CD4-positive, alpha-beta T cell (primary cell): ENCODE results near the gene CEP350. TPM values are rescaled to one million over a fixed set of nuclear protein-coding genes. Genes with fewer than 3 reads are reported as not detected.
"Not testable (repeated sequence)": the region's sequence is repeated elsewhere in the genome, so short reads cannot be mapped to it uniquely, and the experiment has no call there.

ENCODE experiments used
- ATAC-seq: fragments of 200-7000 bp; cut with Tn5 transposase; one replicate; pipeline ENCODE4 v1.10.0; 2022; ENCODE audit warnings: mild to moderate bottlenecking; ENCODE audit not compliant: poor library complexity
- CTCF ChIA-PET: fragments of 350-600 bp; sonication (Branson Sonifier 250); formaldehyde crosslinking; loops from one replicate; lab custom pipeline; 2021; ENCODE audit warnings: antibody characterized with exemption, inconsistent platforms; lab: Charles Lee
- POLR2A ChIA-PET: fragments of 350-600 bp; sonication (Branson Sonifier 250); formaldehyde crosslinking; loops from one replicate; lab custom pipeline; 2021; ENCODE audit warnings: antibody characterized with exemption, inconsistent platforms; lab: Charles Lee
- DNase-seq, 14 experiments: peaks; one replicate each; pipeline ENCODE4 v3.0.0-alpha.2; 2013 to 2020; ENCODE audit warnings: mixed read lengths in 2 of 14
- H3K27ac ChIP-seq, 2 donors: one replicate each; pipeline versions ENCODE4 v1.5.1 to v1.7.0; 2013; ENCODE audit warnings: low read length in 2 of 2, low read depth in 1 of 2, mild to moderate bottlenecking in 1 of 2
- H3K27me3 ChIP-seq, 2 experiments: 1 replicate in 1 of 2; 2 replicates in 1 of 2; pipeline versions ENCODE4 v1.6.1 to v1.7.0; 2013; ENCODE audit warnings: low read length in 2 of 2, control low read depth in 1 of 2, mild to moderate bottlenecking in 1 of 2, moderate library complexity in 1 of 2; ENCODE audit not compliant: insufficient read depth in 2 of 2, control insufficient read depth in 1 of 2
- H3K36me3 ChIP-seq: one replicate; pipeline ENCODE4 v1.6.1; 2013; ENCODE audit warnings: low read length, control low read depth; ENCODE audit not compliant: insufficient read depth
- H3K4me1 ChIP-seq: one replicate; pipeline ENCODE4 v1.6.1; 2013; ENCODE audit warnings: low read length, control low read depth; ENCODE audit not compliant: insufficient read depth
- H3K4me3 ChIP-seq: one replicate; pipeline ENCODE4 v1.5.1; 2013; ENCODE audit warnings: mild to moderate bottlenecking, low read length, moderate library complexity
- H3K9me3 ChIP-seq, 2 experiments: 1 replicate in 1 of 2; 2 replicates in 1 of 2; pipeline versions ENCODE4 v1.6.1 to v1.7.0; 2013; ENCODE audit warnings: low read length in 2 of 2, mild to moderate bottlenecking in 2 of 2, control low read depth in 1 of 2, moderate library complexity in 1 of 2; ENCODE audit not compliant: control insufficient read depth in 1 of 2, insufficient read depth in 1 of 2
- H3K27ac Mint-ChIP-seq: one replicate; pipeline ENCODE4 v1.8.0; 2020; ENCODE audit warnings: mixed read lengths
- H3K27me3 Mint-ChIP-seq: one replicate; pipeline ENCODE4 v1.8.0; 2021; ENCODE audit warnings: mixed read lengths
- H3K36me3 Mint-ChIP-seq: one replicate; pipeline ENCODE4 v1.8.0; 2021; ENCODE audit warnings: low read depth, mixed read lengths
- H3K4me1 Mint-ChIP-seq: one replicate; pipeline ENCODE4 v1.8.0; 2021; ENCODE audit warnings: low read depth, mixed read lengths
- H3K4me3 Mint-ChIP-seq: one replicate; pipeline ENCODE4 v1.8.0; 2020; ENCODE audit warnings: mild to moderate bottlenecking, mixed read lengths
- H3K9me3 Mint-ChIP-seq: one replicate; pipeline ENCODE4 v1.8.0; 2020; ENCODE audit warnings: mixed read lengths
- intact Hi-C, 2 experiments: fragments of 100-400 bp; cut with DNase I in 1 of 2; cut with micrococcal nuclease in 1 of 2; formaldehyde crosslinking; loops; one replicate each; pipeline versions ENCODE4 v1.15.1 to v1.9.0; 2023 to 2025; cut with DNase I, micrococcal nuclease
- total RNA-seq, 174 experiments: library from RNA in 2 of 174; stranded (reverse) in 2 of 174; gene quantifications; one replicate each; pipeline ENCODE4 v1.2.3 and lab custom pipeline; 2021 to 2026
- TF ChIP-seq, protein P1 (sequence below): fragments of 200-600 bp; IDR thresholded peaks from one replicate; pipeline ENCODE4 v1.8.0; 2022; ENCODE audit warnings: antibody characterized with exemption, mild to moderate bottlenecking

The CEP350 gene
- total RNA-seq, 2 experiments from 2014 or later: 45.5 to 51.4 TPM

DNA sequence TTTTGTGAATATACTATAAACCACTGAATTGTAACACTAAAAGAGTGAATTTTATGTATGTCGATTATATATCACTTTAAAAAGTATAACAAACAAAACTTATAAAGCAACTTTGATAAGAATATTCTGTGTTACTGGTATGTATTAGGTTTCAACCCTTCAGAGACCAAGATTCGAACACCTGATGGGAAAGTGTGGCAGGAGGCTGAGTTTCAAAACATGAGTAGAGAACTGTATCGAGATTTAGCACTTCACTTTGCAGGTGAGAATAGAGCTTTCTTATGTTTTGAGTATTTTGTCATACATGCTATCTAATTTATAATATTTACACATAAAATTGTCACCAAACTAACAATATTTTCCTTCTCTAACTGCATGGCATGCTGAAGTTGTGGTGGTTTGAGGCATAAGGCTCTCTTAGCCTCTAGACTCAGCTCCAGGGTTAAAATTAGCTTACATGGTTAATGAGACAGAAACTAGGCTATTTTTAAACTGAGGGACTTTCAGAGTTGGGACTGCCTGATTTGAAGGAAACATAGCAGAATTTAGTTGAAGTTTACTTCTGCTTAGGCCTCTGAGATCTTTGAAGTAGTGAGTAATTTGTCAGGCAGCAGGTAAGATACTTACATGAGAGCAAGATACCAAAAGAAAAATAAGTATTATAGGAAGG lies 48.6 kb downstream of the CEP350 start:
- Mint-ChIP-seq H3K4me3 (no peak overlapping the region), H3K9me3 (no peaks in the 10 kb centered on the region), H3K27me3 (no peaks in the 10 kb centered on the region), H3K27ac (no peak overlapping the region), H3K36me3 (peaks cover 25% of the 10 kb centered on the region), H3K4me1 (no peaks in the 10 kb centered on the region)
- Histone ChIP-seq H3K4me3 (no peak overlapping the region), H3K4me1 (no peaks in the 10 kb centered on the region), H3K27ac (no peak overlapping the region), H3K9me3 (no peaks in the 10 kb centered on the region), H3K27me3 (no peaks in the 10 kb centered on the region), H3K36me3 (peaks cover 40% of the 10 kb centered on the region)
- no peak for ATAC-seq
- intact Hi-C loops: no loop called here
- POLR2A ChIA-PET: no interaction called here
- DNase-seq: no peak
- TF ChIP-seq, protein P1, sequence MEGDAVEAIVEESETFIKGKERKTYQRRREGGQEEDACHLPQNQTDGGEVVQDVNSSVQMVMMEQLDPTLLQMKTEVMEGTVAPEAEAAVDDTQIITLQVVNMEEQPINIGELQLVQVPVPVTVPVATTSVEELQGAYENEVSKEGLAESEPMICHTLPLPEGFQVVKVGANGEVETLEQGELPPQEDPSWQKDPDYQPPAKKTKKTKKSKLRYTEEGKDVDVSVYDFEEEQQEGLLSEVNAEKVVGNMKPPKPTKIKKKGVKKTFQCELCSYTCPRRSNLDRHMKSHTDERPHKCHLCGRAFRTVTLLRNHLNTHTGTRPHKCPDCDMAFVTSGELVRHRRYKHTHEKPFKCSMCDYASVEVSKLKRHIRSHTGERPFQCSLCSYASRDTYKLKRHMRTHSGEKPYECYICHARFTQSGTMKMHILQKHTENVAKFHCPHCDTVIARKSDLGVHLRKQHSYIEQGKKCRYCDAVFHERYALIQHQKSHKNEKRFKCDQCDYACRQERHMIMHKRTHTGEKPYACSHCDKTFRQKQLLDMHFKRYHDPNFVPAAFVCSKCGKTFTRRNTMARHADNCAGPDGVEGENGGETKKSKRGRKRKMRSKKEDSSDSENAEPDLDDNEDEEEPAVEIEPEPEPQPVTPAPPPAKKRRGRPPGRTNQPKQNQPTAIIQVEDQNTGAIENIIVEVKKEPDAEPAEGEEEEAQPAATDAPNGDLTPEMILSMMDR: no peak
- CTCF ChIA-PET: no interaction called here

DNA sequence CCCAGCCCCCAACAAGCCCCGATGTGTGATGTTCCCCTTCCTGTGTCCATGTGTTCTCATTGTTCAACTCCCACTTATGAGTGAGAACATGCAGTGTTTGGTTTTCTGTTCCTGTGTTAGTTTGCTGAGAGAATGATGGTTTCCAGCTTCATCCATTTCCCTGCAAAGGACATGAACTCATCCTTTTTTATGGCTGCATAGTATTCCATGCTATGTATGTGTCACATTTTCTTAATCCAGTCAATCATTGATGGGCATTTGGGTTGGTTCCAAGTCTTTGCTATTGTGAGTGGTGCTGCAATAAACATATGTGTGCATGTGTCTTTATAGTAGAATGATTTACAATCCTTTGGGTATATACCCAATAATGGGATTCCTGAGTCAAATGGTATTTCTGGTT lies 52.2 kb downstream of the CEP350 start:
- CTCF ChIA-PET: not testable (repeated sequence)

DNA sequence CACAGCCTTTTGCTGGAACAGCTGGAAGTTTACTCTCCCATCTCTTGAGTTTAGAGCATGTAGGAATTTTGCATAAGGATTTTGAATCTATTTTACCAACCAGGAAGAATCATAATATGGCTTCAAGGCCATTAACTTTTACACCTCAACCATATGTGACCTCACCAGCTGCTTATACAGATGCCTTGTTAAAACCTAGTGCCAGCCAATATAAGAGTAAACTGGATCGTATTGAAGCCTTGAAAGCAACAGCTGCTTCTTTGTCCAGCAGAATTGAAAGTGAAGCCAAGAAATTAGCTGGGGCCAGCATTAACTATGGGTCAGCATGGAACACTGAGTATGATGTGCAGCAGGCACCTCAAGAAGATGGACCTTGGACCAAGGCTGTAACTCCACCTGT lies 65.4 kb downstream of the CEP350 start:
- POLR2A ChIA-PET: no interaction called here

More for the DNA sequence above, 52.2 kb downstream of the CEP350 start:
- peaks cover 32% of the 10 kb centered on the region for H3K36me3 ChIP-seq
- H3K9me3 Mint-ChIP-seq, H3K27ac Mint-ChIP-seq, H3K4me1 Mint-ChIP-seq, H3K4me3 ChIP-seq, H3K9me3 ChIP-seq, DNase-seq, H3K4me3 Mint-ChIP-seq, POLR2A ChIA-PET, H3K27me3 ChIP-seq, H3K4me1 ChIP-seq, H3K27me3 Mint-ChIP-seq, H3K27ac ChIP-seq, ATAC-seq, intact Hi-C loops: not testable (repeated sequence)
- peaks cover 29% of the 10 kb centered on the region for H3K36me3 Mint-ChIP-seq

More for the DNA sequence above, 65.4 kb downstream of the CEP350 start:
- no peak overlapping the region for H3K4me3 ChIP-seq
- Mint-ChIP-seq H3K9me3 (no peaks in the 10 kb centered on the region), H3K36me3 (peaks cover 80% of the 10 kb centered on the region), H3K27me3 (no peaks in the 10 kb centered on the region), H3K4me3 (no peak overlapping the region), H3K4me1 (peaks cover 5% of the 10 kb centered on the region), H3K27ac (no peak overlapping the region)
- H3K27ac ChIP-seq: no peak overlapping the region
- TF ChIP-seq, protein P1: no peak
- no peaks in the 10 kb centered on the region for H3K4me1 ChIP-seq
- H3K27me3 ChIP-seq: no peaks in the 10 kb centered on the region
- ATAC-seq: no peak
- DNase-seq: no peak
- CTCF ChIA-PET: no interaction called here
- intact Hi-C loops: loop anchor here in 1 of 2 experiments (5.0 kb wide), 2 partner anchors 37 to 72 kb away; no protein-coding TSS in a partner anchor
- peaks cover 84% of the 10 kb centered on the region for H3K36me3 ChIP-seq
- H3K9me3 ChIP-seq: no peaks in the 10 kb centered on the region
